GM12878 (cell line): ENCODE results near the gene FOXK2. TPM values are rescaled to one million over a fixed set of nuclear protein-coding genes. Genes with fewer than 3 reads are reported as not detected.

ENCODE experiments used
- ATF7 ChIP-seq: fragments of 450-650 bp; IDR thresholded peaks from 2 replicates; pipeline ENCODE4 v1.6.1; 2016; ENCODE audit warnings: low read depth, mild to moderate bottlenecking
- BACH1 ChIP-seq: fragments of 450-650 bp; IDR thresholded peaks from 2 replicates; pipeline ENCODE4 v1.6.1; 2017; ENCODE audit warnings: mild to moderate bottlenecking, borderline replicate concordance
- CHD4 ChIP-seq: fragments of 200-600 bp; sonication (generic); IDR thresholded peaks from 2 replicates; pipeline ENCODE4 v1.6.1; 2016; ENCODE audit warnings: mild to moderate bottlenecking
- EGR1 ChIP-seq, 2 experiments: IDR thresholded peaks; 1 replicate in 1 of 2; 2 replicates in 1 of 2; pipeline ENCODE4 v1.6.1; 2011 to 2012; ENCODE audit warnings: low read depth in 2 of 2, low read length in 2 of 2, borderline replicate concordance in 1 of 2, mild to moderate bottlenecking in 1 of 2, moderate library complexity in 1 of 2
- ETV6 ChIP-seq, 2 experiments: fragments of 450-650 bp in 1 of 2; IDR thresholded peaks in 1 of 2; conservative IDR thresholded peaks in 1 of 2; 2 replicates each; pipeline ENCODE4 v1.6.1; 2014; ENCODE audit warnings: antibody characterized with exemption in 1 of 2, borderline replicate concordance in 1 of 2, low read depth in 1 of 2, mild to moderate bottlenecking in 1 of 2, moderate library complexity in 1 of 2
- GATAD2B ChIP-seq: fragments of 450-650 bp; conservative IDR thresholded peaks from 2 replicates; pipeline ENCODE4 v1.6.1; 2017; ENCODE audit warnings: low read depth, mild to moderate bottlenecking, moderate library complexity
- JUND ChIP-seq: IDR thresholded peaks from 2 replicates; pipeline ENCODE4 v1.6.1; 2012; ENCODE audit warnings: low read depth, mild to moderate bottlenecking, low read length, improper control_type of control experiment, moderate library complexity
- MEF2A ChIP-seq: IDR thresholded peaks from 2 replicates; pipeline ENCODE4 v1.6.1; 2011; ENCODE audit warnings: low read depth, mild to moderate bottlenecking, low read length, moderate library complexity; ENCODE audit not compliant: insufficient read depth
- NBN ChIP-seq: fragments of 450-650 bp; IDR thresholded peaks from 2 replicates; pipeline ENCODE4 v1.6.1; 2016
- NFIC ChIP-seq: IDR thresholded peaks from 2 replicates; pipeline ENCODE4 v1.6.1; 2012; ENCODE audit warnings: low read depth, mild to moderate bottlenecking, inconsistent platforms, low read length, moderate library complexity
- NFYB ChIP-seq: IDR thresholded peaks from 2 replicates; pipeline ENCODE4 v1.6.1; 2011; ENCODE audit warnings: low read depth, mild to moderate bottlenecking, low read length, improper control_type of control experiment, moderate library complexity; ENCODE audit not compliant: insufficient read depth
- NR2F1 ChIP-seq: fragments of 450-650 bp; conservative IDR thresholded peaks from 2 replicates; pipeline ENCODE4 v1.6.1; 2017; ENCODE audit warnings: mild to moderate bottlenecking
- POU2F2 ChIP-seq: IDR thresholded peaks from 3 replicates; pipeline ENCODE4 v1.6.1; 2011; ENCODE audit warnings: low read depth, mild to moderate bottlenecking, low read length, borderline replicate concordance
- RUNX3 ChIP-seq: IDR thresholded peaks from 2 replicates; pipeline ENCODE4 v1.6.1; 2012; ENCODE audit warnings: low read length, inconsistent platforms
- TARDBP ChIP-seq: IDR thresholded peaks from 2 replicates; pipeline ENCODE4 v1.6.1; 2016; ENCODE audit warnings: borderline replicate concordance
- TCF3 ChIP-seq: IDR thresholded peaks from 2 replicates; pipeline ENCODE4 v1.6.1; 2012; ENCODE audit warnings: low read depth, mild to moderate bottlenecking, low read length, borderline replicate concordance; ENCODE audit not compliant: insufficient read depth
- YY1 ChIP-seq: IDR thresholded peaks from 2 replicates; pipeline ENCODE4 v1.6.1; 2011; ENCODE audit warnings: low read depth, mild to moderate bottlenecking, low read length
- polyA plus RNA-seq, 11 experiments: library from polyadenylated mRNA; depleted of rRNA in 4 of 11; unstranded in 6 of 11; stranded (reverse) in 5 of 11; fragments of >200 nt; fragmentation: Nextera tagmentation in 4 of 11; fragmentation: Illumina TruSeq in 1 of 11; extraction: Ambion mirVana in 4 of 11; extraction: Trizol in 1 of 11; gene quantifications; 1 replicate in 1 of 11; 2 replicates in 10 of 11; pipeline versions ENCODE4 v1.2.1 to v1.2.3, GENCODE V29; 2011 to 2016; ENCODE audit warnings: inconsistent platforms in 2 of 11, missing spikeins in 2 of 11, low read depth in 1 of 11
- total RNA-seq, 4 experiments: library from RNA; depleted of rRNA in 3 of 4; stranded (reverse); fragments of >200 nt in 3 of 4; fragmentation: Illumina TruSeq in 1 of 4; extraction: Trizol in 1 of 4; gene quantifications; 2 replicates each; pipeline versions ENCODE4 v1.2.1 to v1.2.3, GENCODE V29; 2013 to 2021
- TF ChIP-seq, protein P1 (sequence below): fragments of 450-650 bp; IDR thresholded peaks from 2 replicates; pipeline ENCODE4 v1.6.1; 2017; ENCODE audit warnings: mild to moderate bottlenecking, low read depth, inconsistent platforms; ENCODE audit not compliant: poor library complexity, severe bottlenecking
- TF ChIP-seq, protein P2 (sequence below): fragments of 450-650 bp; IDR thresholded peaks from 2 replicates; pipeline ENCODE4 v1.6.1; 2016; ENCODE audit warnings: mild to moderate bottlenecking, moderate library complexity, borderline replicate concordance
- TF ChIP-seq, protein P3 (sequence below): fragments of 450-650 bp; IDR thresholded peaks from 2 replicates; pipeline ENCODE4 v1.6.1; 2017; ENCODE audit warnings: antibody characterized with exemption, mild to moderate bottlenecking, moderate library complexity

Gene FOXK2
- total and polyA plus RNA-seq, 10 of the 15 experiments (the other 5 are each of a cell fraction or from before 2014, with no cell fraction given), result 2.4 to 56.8 (median 34.4) TPM

DNA sequence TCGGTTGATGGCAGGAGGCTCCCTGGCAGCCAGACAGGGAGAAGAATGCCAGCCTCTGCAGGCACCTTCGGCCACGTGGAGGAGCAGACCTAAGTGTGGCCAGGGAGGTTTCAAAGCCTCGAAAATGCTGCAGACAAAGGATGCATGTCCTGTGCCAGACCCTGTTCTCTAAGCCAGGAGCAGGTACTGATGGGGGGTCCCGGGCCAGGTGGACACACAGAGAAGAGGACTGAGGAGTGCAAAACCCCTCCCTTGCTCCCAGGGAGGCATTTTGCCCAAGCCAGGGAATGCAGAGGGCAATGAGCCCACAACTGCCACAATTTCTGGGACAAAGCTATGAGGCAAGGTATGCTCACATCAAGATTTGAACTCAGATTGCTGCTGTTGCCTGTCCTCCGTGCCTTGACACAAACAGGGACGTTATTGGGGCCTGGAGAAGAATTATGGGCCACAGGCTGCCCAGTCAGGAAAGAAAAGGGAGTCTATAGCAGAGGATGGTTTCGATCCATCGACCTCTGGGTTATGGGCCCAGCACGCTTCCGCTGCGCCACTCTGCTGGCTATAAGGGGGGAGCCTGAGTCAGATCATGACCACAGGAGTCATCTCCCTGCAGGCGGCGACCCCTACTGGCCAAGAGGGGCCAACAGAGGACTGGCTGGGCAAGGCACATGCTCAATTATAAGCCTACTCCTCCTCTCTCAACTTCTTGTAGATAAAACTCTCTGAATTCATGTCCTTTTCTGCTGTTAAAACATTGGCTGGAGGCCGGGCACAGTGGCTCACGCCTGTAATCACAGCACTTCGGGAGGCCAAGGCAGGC is 25.1 kb upstream of the FOXK2 start (continued):
- TF ChIP-seq, protein P1, sequence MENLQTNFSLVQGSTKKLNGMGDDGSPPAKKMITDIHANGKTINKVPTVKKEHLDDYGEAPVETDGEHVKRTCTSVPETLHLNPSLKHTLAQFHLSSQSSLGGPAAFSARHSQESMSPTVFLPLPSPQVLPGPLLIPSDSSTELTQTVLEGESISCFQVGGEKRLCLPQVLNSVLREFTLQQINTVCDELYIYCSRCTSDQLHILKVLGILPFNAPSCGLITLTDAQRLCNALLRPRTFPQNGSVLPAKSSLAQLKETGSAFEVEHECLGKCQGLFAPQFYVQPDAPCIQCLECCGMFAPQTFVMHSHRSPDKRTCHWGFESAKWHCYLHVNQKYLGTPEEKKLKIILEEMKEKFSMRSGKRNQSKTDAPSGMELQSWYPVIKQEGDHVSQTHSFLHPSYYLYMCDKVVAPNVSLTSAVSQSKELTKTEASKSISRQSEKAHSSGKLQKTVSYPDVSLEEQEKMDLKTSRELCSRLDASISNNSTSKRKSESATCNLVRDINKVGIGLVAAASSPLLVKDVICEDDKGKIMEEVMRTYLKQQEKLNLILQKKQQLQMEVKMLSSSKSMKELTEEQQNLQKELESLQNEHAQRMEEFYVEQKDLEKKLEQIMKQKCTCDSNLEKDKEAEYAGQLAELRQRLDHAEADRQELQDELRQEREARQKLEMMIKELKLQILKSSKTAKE, result peak; percentile 86
- TF ChIP-seq TCF3 (no peak), YY1 (peak; percentile 80), NFIC (peak; percentile 50; the same call in 1 of the 2 replicates), GATAD2B (0 out of 2 replicates have a peak, but pooled peaks have one; percentile 58), MEF2A (peak; percentile 86), TARDBP (peak; percentile 98), POU2F2 (peak; percentile 84; the same call in 2 of the 3 replicates), ETV6 (conservative IDR thresholded peaks at IDR 0.05 in 1 of 2, IDR thresholded peaks at IDR 0.05 in 1 of 2; ENCODE audit: borderline replicate concordance in 1 of 2, low read depth in 1 of 2) (peak in 1 of 2 experiments; percentile 40; a peak in 2 of 4 replicates), ATF7 (peak; percentile 59), NBN (peak; percentile 87), EGR1 (IDR thresholded peaks at IDR 0.05; ENCODE audit: borderline replicate concordance in 1 of 2, low read depth in 2 of 2, low read length in 2 of 2) (no peak), CHD4 (no peak), NFYB (0 out of 2 replicates have a peak, but pooled peaks have one; percentile 6), RUNX3 (peak; percentile 78; the same call in 1 of the 2 replicates), NR2F1 (peak; percentile 83), BACH1 (no peak; the same call in 1 of the 2 replicates), JUND (no peak)
- TF ChIP-seq, protein P2, sequence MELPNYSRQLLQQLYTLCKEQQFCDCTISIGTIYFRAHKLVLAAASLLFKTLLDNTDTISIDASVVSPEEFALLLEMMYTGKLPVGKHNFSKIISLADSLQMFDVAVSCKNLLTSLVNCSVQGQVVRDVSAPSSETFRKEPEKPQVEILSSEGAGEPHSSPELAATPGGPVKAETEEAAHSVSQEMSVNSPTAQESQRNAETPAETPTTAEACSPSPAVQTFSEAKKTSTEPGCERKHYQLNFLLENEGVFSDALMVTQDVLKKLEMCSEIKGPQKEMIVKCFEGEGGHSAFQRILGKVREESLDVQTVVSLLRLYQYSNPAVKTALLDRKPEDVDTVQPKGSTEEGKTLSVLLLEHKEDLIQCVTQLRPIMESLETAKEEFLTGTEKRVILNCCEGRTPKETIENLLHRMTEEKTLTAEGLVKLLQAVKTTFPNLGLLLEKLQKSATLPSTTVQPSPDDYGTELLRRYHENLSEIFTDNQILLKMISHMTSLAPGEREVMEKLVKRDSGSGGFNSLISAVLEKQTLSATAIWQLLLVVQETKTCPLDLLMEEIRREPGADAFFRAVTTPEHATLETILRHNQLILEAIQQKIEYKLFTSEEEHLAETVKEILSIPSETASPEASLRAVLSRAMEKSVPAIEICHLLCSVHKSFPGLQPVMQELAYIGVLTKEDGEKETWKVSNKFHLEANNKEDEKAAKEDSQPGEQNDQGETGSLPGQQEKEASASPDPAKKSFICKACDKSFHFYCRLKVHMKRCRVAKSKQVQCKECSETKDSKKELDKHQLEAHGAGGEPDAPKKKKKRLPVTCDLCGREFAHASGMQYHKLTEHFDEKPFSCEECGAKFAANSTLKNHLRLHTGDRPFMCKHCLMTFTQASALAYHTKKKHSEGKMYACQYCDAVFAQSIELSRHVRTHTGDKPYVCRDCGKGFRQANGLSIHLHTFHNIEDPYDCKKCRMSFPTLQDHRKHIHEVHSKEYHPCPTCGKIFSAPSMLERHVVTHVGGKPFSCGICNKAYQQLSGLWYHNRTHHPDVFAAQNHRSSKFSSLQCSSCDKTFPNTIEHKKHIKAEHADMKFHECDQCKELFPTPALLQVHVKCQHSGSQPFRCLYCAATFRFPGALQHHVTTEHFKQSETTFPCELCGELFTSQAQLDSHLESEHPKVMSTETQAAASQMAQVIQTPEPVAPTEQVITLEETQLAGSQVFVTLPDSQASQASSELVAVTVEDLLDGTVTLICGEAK, result peak; percentile 78; the same call in 1 of the 2 replicates
- TF ChIP-seq, protein P3, sequence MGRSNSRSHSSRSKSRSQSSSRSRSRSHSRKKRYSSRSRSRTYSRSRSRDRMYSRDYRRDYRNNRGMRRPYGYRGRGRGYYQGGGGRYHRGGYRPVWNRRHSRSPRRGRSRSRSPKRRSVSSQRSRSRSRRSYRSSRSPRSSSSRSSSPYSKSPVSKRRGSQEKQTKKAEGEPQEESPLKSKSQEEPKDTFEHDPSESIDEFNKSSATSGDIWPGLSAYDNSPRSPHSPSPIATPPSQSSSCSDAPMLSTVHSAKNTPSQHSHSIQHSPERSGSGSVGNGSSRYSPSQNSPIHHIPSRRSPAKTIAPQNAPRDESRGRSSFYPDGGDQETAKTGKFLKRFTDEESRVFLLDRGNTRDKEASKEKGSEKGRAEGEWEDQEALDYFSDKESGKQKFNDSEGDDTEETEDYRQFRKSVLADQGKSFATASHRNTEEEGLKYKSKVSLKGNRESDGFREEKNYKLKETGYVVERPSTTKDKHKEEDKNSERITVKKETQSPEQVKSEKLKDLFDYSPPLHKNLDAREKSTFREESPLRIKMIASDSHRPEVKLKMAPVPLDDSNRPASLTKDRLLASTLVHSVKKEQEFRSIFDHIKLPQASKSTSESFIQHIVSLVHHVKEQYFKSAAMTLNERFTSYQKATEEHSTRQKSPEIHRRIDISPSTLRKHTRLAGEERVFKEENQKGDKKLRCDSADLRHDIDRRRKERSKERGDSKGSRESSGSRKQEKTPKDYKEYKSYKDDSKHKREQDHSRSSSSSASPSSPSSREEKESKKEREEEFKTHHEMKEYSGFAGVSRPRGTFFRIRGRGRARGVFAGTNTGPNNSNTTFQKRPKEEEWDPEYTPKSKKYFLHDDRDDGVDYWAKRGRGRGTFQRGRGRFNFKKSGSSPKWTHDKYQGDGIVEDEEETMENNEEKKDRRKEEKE, result no peak
